DOHH2 (cell line): ENCODE results near the gene ECPAS.

Experiments
- H3F3A ChIP-seq: fragments of 200-600 bp; sonication (generic), shearing (Covaris generic); 2 replicates; pipeline ENCODE4 v1.6.0; 2016; ENCODE audit warnings: antibody characterized with exemption, mild to moderate bottlenecking; ENCODE audit not compliant: control insufficient read depth, insufficient read depth
- H3K27ac ChIP-seq: fragments of 200-600 bp; sonication (generic); 2 replicates; pipeline ENCODE4 v1.5.1; 2014; ENCODE audit warnings: low read depth, mild to moderate bottlenecking, low read length, moderate library complexity
- H3K27me3 ChIP-seq: fragments of 200-600 bp; sonication (generic); 2 replicates; pipeline ENCODE4 v1.6.1; 2014; ENCODE audit warnings: mild to moderate bottlenecking, low read length, mixed read lengths; ENCODE audit not compliant: control insufficient read depth
- H3K36me3 ChIP-seq: fragments of 200-600 bp; sonication (generic); 2 replicates; pipeline ENCODE4 v1.6.1; 2014; ENCODE audit warnings: mild to moderate bottlenecking, low read length, moderate library complexity, mixed read lengths; ENCODE audit not compliant: control insufficient read depth
- H3K4me1 ChIP-seq: fragments of 200-600 bp; sonication (generic); 2 replicates; pipeline ENCODE4 v1.6.1; 2014; ENCODE audit warnings: mild to moderate bottlenecking, low read length, mixed read lengths; ENCODE audit not compliant: control insufficient read depth
- H3K4me2 ChIP-seq: fragments of 200-600 bp; sonication (generic); 2 replicates; pipeline ENCODE4 v1.6.0; 2014; ENCODE audit warnings: mild to moderate bottlenecking, low read length, moderate library complexity
- H3K4me3 ChIP-seq: fragments of 200-600 bp; sonication (generic); 2 replicates; pipeline ENCODE4 v1.5.1; 2014; ENCODE audit warnings: mild to moderate bottlenecking, low read length, mixed read lengths
- H3K79me2 ChIP-seq: fragments of 200-600 bp; sonication (generic); 2 replicates; pipeline ENCODE4 v1.6.1; 2014; ENCODE audit warnings: mild to moderate bottlenecking, low read length, mixed read lengths; ENCODE audit not compliant: control insufficient read depth
- H3K9me2 ChIP-seq: fragments of 200-600 bp; sonication (generic); replicated peaks from 2 replicates; pipeline ENCODE4 v1.6.1; 2014; ENCODE audit warnings: mild to moderate bottlenecking, low read length, mixed read lengths; ENCODE audit not compliant: control insufficient read depth
- H3K9me3 ChIP-seq: fragments of 200-600 bp; sonication (generic); 2 replicates; pipeline ENCODE4 v1.6.1; 2014; ENCODE audit warnings: antibody characterized with exemption, low read length, mixed read lengths; ENCODE audit not compliant: control insufficient read depth, insufficient read depth
- H4K20me1 ChIP-seq: fragments of 200-600 bp; sonication (generic); 2 replicates; pipeline ENCODE4 v1.6.0; 2014; ENCODE audit warnings: low read depth, mild to moderate bottlenecking, antibody characterized with exemption, low read length, moderate library complexity; ENCODE audit not compliant: control insufficient read depth, insufficient read depth
- CTCF ChIP-seq: fragments of 200-600 bp; sonication (generic); IDR thresholded peaks from one replicate; pipeline ENCODE4 v1.5.1; 2014; ENCODE audit warnings: antibody characterized with exemption, mild to moderate bottlenecking, low read depth, low read length; ENCODE audit not compliant: poor library complexity, severe bottlenecking
- EZH2phosphoT487 ChIP-seq: fragments of 200-600 bp; sonication (generic); IDR thresholded peaks from 2 replicates; pipeline ENCODE4 v1.6.1; 2017; ENCODE audit warnings: borderline replicate concordance, mild to moderate bottlenecking, antibody characterized with exemption, low read length, moderate library complexity, mixed read lengths

The ECPAS gene

GRCh38 chr9:111414406-111414805, 69.8 kb downstream of the ECPAS start:
- H3K36me3 ChIP-seq = peaks cover 92% of the 10 kb centered on the region

DNA sequence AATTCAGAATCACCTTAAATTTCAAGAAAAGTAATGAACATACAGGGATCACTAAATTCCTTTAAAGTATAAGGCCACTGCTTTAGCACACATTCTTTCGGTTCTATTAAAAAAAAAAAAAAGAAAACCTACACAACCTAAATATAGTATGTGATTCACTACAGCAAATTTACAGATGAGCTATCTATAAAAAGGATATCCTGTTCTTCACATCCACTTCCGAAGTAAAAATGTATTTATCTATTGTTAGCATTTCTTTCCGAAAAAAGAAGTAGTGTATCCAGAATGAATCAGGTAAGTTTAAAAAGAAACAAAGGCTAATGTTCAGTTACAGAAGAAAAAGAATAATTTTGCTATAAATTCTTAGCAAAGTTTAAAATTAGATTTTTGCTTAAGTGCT, 70.2 kb downstream of the ECPAS start:
- H4K20me1 ChIP-seq = no peaks in the 10 kb centered on the region
- H3K36me3 ChIP-seq = peaks cover 92% of the 10 kb centered on the region
- no peak overlapping the region for H3K4me2 ChIP-seq
- H3F3A ChIP-seq = no peaks in the 10 kb centered on the region
- H3K4me1 ChIP-seq = no peaks in the 10 kb centered on the region
- H3K9me3 ChIP-seq = no peaks in the 10 kb centered on the region
- no peaks in the 10 kb centered on the region for H3K9me2 ChIP-seq
- no peaks in the 10 kb centered on the region for H3K27me3 ChIP-seq
- no peak overlapping the region for H3K27ac ChIP-seq
- TF ChIP-seq EZH2phosphoT487 = no peak
- TF ChIP-seq CTCF = no peak
- no peak overlapping the region for H3K4me3 ChIP-seq
- no peaks in the 10 kb centered on the region for H3K79me2 ChIP-seq

More at GRCh38 chr9:111414406-111414805, 69.8 kb downstream of the ECPAS start:
- Histone ChIP-seq H3K4me3 (no peak overlapping the region), H3K9me3 (no peaks in the 10 kb centered on the region), H3K4me2 (no peak overlapping the region), H3K27ac (no peak overlapping the region), H3K79me2 (no peaks in the 10 kb centered on the region), H4K20me1 (no peaks in the 10 kb centered on the region), H3K4me1 (no peaks in the 10 kb centered on the region), H3F3A (no peaks in the 10 kb centered on the region), H3K27me3 (no peaks in the 10 kb centered on the region), H3K9me2 (no peaks in the 10 kb centered on the region)
- TF ChIP-seq CTCF (no peak), EZH2phosphoT487 (no peak)

DNA sequence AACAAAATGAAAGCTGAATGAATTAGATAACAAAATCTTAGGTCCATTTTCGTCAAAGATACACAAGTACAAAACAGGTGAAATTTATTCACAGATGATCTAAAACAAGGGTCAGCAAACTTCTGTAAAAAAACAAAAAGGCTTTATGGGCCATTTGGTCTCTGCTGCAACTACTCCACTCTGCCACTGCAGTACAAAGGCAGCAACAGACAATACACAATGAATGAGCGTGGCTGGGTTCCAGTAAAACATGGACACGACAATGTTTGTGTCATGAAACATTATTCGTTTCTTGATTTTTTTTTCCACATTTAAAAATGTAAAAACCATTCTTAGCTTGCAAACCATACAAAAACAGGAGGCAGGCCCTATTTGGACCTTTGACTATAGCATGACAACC, 71.9 kb downstream of the ECPAS start:
- no peaks in the 10 kb centered on the region for H4K20me1 ChIP-seq
- no peaks in the 10 kb centered on the region for H3K79me2 ChIP-seq
- no peak overlapping the region for H3K27ac ChIP-seq
- TF ChIP-seq EZH2phosphoT487 (no peak), CTCF (no peak)
- H3F3A ChIP-seq = no peaks in the 10 kb centered on the region
- H3K4me2 ChIP-seq = no peak overlapping the region
- H3K4me1 ChIP-seq = no peaks in the 10 kb centered on the region
- no peaks in the 10 kb centered on the region for H3K9me2 ChIP-seq
- peaks cover 93% of the 10 kb centered on the region for H3K36me3 ChIP-seq
- no peaks in the 10 kb centered on the region for H3K27me3 ChIP-seq
- H3K4me3 ChIP-seq = no peak overlapping the region
- no peaks in the 10 kb centered on the region for H3K9me3 ChIP-seq

- H3K79me2 ChIP-seq = no peaks in the 10 kb centered on the region
- no peaks in the 10 kb centered on the region for H3F3A ChIP-seq
- H3K27ac ChIP-seq = no peak overlapping the region
- H3K4me2 ChIP-seq = no peak overlapping the region
- H3K36me3 ChIP-seq = peaks cover 89% of the 10 kb centered on the region
- H4K20me1 ChIP-seq = no peaks in the 10 kb centered on the region
- H3K27me3 ChIP-seq = no peaks in the 10 kb centered on the region
- H3K9me3 ChIP-seq = no peaks in the 10 kb centered on the region
- H3K9me2 ChIP-seq = no peaks in the 10 kb centered on the region
- no peak for TF ChIP-seq CTCF
- no peak overlapping the region for H3K4me3 ChIP-seq
- H3K4me1 ChIP-seq = no peaks in the 10 kb centered on the region
Observed at GRCh38 chr9:111411266-111411665, 72.9 kb downstream of the ECPAS start.
